NCI-H2029 treated with DMSO at 0.1 percent for 48 hours (cell line): ENCODE measurements around the gene ADAMTS2.

Experiments used
- DNase-seq: peaks from one replicate; lab custom pipeline; 2025; lab: John Stamatoyannopoulos, UW

ADAMTS2 gene

DNA sequence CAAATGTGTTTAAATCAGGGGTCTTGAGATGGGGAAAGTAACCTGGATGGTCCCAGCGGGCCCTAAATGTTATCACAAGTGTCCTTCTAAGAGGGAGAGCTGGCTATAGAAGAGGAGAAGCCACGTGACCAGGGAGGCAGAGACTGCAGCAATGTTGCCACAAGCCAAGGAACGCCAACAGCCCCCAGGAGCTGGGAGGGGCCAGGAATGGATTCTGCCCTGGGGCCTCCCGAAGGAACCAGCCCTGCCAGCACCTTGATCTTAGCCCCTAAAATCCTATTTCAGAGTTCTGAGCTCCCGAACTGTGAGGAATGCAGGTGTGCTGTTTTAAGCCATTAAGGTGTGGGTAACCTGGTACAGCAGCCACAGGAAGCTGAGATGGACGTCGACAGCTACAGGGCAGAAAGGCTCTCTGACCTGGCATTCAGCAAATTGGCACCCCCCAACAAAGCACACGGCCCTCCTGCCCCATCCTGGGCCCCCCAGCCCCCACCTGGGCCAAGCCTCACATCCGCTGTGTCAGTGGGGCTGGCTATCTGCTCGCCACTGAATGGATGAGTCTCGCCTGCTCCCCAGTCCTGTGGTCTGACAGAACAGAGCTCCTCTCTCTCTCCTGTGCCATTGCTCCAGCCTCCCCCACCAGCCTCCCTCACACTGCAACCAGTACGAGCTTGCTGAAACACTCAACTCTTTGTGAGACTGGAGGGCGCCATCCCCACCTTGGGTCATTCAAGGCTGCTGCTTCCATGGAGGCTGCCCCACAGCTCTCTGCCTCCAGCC is 78.8 kb downstream of the ADAMTS2 start:
- DNase-seq, result no peak

GRCh38 chr5:179265514-179266290 is 79.6 kb downstream of the ADAMTS2 start:
- no peak for DNase-seq

GRCh38 chr5:179264783-179265513 is 80.3 kb downstream of the ADAMTS2 start:
- DNase-seq, result no peak

DNA sequence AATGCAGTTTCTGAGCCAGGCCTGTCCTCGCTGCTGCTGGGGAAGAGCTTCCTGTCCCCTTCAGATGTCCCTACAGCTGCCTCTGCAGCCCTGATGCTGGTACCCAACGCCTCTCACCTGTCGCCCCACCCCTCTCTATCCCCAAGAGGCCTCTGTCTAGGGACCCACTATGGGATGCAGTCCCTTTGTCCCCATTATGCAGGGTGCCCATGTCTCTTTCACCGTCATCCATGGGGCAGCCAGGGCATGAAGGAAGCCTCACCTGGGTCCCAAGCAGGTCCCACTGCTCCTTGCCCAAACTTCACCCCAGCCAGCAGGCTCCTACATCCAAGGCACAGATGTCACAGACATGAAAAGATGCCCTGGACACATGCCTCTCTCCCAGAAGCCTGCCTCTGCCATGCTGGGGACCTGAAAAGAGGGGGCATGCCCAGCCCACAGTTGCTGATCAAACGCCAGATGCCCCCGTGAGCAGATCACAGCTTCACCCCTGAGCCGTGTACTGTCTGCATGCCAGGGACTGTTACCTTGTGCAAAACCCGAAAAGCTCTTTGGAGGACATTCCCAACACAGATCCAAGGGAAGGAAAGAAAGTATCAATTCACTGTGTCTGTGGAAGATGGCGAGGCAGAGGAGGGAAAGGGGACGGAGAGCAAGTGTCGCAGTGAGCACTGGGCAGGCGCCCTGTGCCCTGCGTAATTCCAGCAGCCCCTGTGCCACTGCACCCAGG is 81.0 kb downstream of the ADAMTS2 start:
- DNase-seq, result no peak

DNA sequence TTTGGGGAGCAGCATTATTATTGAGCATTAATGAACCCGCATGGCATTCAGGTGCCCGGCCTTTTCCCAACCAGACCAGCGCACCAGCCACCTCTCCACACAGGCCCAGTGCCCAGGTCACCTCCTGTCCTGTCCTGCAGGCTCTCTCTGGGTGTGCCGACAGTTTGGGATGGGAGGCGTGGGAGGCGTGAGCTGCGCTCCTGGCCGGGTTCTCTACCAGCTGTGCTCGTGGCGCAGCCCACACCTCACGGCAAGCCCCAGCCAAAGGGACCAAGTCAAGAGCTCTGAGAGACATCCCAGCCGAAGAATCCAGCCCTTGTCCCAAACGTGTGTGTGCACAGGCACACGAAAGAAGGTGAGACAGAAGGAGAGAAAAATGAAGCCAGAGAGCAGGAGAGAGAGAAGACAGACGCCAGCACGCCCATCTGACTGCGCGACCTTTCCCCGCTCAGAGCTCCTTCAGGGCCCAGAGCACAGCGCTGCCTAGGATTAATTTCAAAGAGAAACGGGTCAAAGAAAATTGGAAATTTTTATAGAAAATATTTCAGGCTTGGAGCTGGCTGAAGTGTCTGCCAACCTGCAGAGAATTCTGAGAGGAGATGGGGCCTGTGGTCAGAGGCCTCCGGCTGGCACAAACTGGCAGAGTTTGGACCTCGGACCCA is 81.7 kb downstream of the ADAMTS2 start:
- no peak for DNase-seq

GRCh38 chr5:179262126-179262920 is 82.9 kb downstream of the ADAMTS2 start:
- DNase-seq, result no peak

DNA sequence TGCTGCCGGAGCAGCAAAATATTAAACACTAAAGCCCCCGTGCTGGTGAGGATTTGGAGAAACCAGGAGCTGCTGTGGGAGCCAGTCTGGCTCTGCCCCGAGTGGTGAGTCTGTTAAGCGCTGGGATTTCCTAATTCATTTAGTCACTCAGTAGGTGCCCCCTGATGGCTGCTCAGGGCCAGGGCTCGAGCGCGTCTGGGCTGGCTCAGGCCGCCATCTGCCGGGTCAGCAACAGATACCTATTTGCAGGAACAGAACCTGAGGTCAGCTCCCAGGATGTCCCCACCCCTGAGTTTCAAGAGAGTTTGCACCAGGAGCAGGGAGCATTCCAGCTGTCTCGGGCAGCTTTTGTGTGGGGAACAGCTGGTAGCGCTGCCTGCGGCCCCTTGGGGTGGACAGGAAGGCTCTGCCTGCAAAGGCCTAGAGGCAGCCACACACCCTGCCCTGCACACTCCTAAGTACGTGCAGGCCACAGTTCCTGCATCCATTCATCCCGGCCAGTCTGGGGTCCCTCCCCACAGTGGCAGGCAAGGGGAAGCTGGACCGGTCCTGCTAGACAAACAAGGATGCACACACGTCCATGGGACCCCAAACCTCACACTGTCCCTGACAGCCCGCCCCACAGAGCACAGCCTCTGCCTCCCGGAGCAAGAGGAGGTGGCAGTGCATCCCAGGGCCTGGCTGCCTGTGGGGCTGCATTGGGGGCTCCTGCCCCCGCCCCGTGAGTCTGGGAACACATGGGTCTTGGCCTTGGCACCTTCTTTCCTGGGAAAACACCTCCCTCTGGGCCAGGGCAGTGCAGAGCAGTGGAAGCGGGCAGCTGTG is 83.7 kb downstream of the ADAMTS2 start:
- DNase-seq, result no peak

DNA sequence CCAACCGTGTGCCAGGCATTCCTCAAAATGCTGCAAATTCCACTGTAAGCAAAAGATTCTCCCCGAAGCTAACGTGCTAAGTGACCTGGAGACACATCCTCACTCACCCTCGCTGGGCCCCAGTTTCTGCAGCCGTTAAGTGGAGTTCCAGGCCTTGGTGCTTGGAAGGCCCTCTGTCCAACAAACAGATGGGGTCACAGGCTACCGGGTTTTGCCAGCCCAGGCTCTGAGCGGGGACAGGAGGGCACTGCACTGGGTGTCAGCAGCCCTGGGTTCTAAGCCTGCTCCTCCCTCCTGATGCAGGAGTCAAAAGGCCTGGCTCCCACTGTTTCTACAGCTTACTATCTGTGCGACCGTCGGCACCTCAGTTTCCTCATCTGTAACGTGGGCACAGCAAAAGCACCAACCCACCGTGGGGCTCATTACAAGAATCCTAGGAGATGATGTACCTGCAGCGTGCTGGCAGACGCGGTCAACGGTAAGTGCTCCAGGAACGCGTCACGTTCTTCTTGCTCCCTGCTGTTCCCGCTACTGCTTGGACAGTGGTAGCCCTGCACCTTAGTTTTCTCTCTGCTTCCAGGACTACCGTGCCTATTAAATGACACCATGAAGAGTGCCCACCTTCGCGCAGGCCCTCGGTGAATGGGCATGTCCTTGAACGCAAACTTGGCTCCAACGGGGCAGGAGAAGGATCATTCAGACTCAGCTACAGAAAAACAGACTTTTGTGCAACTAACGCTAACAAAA is 84.8 kb downstream of the ADAMTS2 start:
- no peak for DNase-seq

GRCh38 chr5:179259731-179260323 is 85.4 kb downstream of the ADAMTS2 start:
- DNase-seq, result no peak

GRCh38 chr5:179258922-179259730 is 86.1 kb downstream of the ADAMTS2 start:
- no peak for DNase-seq

GRCh38 chr5:179258001-179258921 is 87.0 kb downstream of the ADAMTS2 start:
- no peak for DNase-seq

DNA sequence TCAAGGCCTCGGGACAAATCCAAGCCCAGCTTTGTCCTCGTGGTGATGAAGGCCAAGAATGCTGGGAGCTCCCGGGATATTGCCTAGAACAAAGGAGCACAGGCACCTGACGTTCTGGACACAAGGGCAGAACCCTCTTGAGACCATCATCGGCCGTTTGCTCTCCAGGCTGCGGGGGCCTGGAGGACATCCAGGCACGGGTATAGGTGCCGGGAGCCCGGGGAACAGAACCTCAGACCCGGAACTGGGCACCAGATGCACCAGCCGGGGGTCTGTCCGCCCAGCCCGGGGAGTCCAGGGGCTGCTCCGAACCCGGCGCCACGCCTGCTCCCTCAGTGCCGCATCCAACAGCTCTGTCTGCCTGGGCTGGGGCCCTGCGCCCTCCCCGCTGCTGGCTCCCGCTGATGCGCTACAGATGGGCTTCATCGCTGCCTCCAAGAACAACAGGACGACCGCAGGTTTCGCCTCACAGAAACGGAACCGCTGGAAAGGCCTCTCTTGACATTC is 88.0 kb downstream of the ADAMTS2 start:
- DNase-seq, result no peak

- no peak for DNase-seq
These were observed 88.7 kb downstream of the ADAMTS2 start for GRCh38 chr5:179256328-179257175.

- DNase-seq, result no peak
These were observed 89.5 kb downstream of the ADAMTS2 start for GRCh38 chr5:179255527-179256327.
